ENCODE data around the gene WDCP. TPM values are rescaled to one million over a fixed set of nuclear protein-coding genes. Genes with fewer than 3 reads are reported as not detected.
A peak's percentile ranks its signal among the peaks of the same experiment; 100 is the strongest.
"Not testable (repeated sequence)": the region's sequence is repeated elsewhere in the genome, so short reads cannot be mapped to it uniquely, and the experiment has no call there.

Gene WDCP
- total RNA-seq, 1 donor from 2014 or later = 13.6 TPM

DNA sequence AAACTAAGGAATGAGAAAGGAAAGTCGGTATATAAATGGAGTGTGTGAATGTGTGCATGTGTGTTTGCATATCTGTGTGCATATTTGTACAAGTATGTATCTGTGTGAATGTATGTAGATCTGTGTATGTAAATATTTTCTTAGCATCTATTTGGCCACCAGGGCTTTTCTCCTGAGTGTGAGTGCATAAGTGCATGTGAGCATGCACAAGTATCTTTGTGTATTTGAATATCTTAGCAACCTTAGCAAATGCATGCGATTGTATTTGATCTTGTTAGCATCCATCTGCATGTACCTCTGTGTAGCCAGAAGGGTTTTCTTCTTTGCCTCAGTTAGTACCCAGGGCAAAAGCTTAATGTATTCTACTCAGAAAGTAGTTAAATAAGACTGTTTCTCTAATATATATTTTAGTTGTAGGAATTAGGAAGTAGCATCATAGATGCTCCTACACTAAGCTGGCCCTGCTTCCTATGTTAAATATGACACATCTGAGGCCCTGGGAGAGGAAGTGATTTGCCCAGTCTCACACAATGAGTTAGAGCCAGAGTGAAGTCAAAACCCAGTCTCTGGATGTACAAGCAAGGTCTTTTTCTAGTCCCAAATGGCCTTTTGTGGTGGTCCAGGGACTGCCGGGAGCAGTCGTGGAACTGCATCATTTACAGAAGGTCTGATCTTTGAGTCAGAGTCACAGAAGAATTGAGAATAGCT is 11.5 kb upstream of the WDCP start:
- DNase-seq (ENCODE audit: low spot score) = no peak

DNA sequence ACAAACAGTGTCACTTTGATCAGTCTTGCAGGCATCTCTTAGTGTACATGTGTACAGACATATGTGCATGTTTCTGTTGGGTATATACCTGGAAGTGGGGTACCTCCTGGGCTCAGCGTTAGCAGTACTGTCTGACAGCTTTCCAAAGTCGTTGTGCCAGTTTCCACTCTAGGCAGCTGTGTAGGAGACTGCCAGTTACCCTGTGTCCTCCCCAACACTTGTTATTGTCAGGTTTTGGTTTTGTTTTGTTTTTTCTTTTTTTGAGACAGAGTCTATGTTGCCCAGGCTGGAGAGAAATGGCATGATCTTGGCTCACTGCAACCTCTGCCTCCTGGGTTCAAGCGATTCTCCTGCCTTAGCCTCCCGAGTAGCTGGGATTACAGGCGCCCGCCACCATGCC is 8.6 kb upstream of the WDCP start:
- DNase-seq (ENCODE audit: low spot score) = no peak

DNA sequence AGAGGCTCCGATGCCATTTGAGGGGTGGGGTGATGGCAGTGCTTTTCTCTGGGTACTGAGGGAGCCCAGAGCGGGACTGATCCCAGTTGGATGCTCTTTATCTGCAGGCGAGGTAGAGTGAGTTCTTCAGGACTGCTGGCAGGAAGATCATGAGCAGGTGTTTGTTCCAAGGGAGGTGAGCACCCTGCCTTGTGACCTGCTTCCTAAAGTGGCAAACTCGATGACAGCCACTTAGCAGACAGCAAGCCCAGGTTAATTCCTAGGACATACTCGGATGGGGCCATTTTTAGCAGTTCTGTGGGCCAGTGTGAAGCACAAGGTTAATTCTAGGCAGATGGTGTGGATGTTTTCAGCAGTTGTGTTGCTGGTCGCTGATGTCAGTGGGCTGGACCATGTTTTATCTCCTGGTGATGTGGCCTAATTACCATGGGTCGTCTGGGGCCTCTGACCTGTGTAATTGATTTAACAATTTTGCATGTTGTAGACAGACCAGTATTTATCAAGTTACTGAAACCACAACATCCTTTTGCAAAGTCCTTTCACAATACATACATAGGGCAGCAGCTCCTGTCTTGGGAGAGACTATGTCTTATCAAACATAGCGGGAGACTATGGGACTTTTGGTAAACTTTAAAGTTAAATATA is 7.3 kb upstream of the WDCP start:
- no peak for DNase-seq (ENCODE audit: low spot score)

DNA sequence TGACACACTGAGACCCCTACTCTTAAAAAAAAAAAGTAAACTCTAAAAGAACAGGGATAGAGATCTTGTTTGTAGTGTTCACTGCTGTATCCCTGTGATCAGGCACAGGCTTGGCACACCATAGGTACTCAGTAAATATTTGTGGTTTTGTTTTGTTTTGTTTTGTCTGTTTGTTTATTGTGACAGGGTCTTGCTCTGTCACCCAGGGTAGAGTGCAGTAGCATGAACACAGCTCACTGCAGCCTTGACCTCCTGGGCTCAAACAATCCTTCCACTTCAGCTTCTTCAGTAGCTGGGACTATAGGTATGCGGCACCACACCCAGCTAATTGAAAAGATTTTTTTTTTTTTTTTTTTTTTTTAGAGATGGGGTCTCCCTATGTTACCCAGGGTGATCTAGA is 5.8 kb upstream of the WDCP start:
- DNase-seq (ENCODE audit: low spot score) = no peak

DNA sequence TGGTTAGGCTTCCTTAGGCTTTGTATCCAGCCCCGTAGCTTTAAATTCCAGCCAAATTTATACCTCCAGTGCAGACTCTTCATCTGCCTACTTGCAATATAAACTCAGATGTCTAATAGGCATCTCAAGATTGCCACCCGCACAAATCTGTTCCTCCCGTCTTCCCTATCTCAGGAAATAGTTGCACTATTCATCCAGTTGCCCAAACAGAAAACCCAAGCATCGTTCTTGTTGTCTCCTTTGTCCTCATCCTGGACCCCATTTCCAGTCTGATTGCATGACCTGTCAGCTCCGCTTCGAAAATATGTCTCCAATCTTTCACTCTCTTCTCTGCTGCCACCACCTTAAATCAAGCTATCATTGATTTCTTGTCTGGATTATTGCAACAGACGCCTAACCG is 4.6 kb upstream of the WDCP start:
- no peak for DNase-seq (ENCODE audit: low spot score)

DNA sequence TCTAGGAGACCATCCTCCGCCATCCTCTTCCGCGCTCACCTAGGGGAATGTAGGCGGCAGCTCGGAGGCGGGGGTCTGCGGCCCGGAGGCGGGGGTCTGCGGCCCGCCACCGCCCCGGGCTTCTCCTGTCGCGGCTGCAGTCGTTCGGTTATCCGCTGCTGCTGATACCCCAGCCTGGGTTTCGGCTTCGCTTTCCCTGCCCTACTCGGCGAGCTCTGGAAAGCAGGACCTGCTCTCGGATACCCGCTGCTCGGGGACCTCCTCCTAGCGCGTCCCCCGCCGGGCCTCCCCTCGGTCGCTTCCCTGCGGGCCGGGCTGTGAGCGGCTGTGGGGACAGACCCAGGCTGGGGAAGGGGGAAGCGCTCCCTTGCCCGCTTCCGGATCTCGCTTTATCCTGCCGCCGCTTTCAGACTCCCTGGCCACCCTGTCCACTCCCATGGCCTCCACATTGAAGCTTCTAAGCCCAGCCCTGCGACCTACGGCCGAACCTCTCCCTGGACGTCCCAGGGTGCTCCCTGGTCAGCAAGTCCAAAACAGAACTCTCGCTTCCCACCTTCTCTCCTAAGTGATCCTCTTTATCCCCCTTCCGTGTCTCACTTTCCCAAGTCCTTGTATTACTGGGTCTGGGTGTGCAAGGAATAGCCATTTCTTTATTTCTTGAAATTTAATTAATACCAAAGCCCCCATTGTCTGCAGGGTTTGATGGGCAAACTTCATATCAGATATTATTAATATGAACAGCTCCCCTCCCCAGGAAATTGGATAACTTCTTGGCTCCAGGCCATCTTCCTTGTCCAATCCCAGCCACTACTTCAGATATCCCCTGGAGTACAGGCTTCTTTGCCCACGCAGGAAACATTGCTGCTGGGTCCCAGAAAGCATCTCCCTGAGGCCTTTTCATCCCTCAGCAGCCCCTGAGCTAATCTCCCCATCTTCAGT is 3.1 kb upstream of the WDCP start:
- no peak for DNase-seq (ENCODE audit: low spot score)

DNA sequence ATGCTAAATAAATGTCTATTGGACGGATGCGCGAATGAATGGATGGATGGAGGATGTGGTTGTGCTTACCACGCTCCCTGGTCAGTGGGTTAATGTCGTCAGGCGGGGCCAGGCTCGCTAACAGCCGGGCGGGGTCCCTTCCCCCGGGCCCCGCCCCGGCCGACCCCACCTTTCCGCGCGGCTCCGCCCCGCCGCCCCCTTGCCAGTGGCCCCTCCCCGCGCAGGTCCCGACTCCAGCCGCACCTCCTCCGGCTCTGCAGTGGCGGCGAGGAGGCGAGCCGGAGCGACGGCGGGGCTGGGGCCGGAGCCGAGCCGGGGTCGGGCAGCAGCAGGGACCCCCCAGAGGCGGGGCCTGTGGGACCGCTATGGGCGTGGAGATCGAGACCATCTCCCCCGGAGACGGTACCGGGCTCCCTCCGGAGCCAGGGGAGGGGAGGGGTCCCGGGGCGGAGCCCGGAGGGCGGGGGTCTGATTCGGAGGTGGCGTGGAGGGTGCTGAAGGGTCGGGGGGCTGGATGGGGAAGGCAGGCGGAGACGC is 2.4 kb upstream of the WDCP start, which contains the start of gene FKBP1B:
Gene FKBP1B (plus strand): TSS at position 257 of the 537 bp plus-strand sequence. CDS start 109 bp downstream, at position 366.
- peak; percentile 58 for DNase-seq (ENCODE audit: low spot score)

DNA sequence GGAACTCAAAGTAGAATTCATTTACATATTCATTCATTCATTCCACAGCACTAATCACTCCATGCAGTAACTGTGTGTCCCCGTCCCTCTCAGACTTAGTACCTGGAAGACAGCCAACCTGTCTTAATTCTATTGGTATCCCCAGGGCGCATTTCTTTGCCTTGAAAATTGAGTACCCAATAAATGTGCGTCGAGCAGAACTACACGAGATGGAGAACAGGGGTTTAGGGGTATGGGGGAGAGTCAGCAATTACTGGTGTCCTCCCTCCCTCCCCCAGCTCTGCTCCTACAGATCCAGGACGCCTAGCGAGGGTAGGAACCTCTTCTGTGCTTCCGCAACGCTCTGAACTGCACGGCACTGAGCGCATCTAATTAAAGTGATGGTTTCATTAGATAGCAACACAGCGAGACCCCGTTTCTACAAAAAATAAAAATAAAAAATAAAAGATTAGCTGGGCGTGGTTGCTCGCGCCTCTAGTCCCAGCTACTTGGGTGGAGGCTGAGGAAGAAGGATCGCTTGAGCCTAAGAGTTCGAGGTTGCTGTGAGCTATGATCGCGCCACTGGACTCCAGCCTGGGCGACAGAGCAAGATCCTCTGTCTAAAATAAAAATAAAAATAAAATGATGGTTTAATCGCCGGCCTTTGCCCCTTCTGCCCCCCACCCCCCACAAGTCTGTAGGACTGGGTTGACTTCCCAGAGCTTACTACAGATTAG is 1.7 kb upstream of the WDCP start:
- DNase-seq (ENCODE audit: low spot score) = no peak

DNA sequence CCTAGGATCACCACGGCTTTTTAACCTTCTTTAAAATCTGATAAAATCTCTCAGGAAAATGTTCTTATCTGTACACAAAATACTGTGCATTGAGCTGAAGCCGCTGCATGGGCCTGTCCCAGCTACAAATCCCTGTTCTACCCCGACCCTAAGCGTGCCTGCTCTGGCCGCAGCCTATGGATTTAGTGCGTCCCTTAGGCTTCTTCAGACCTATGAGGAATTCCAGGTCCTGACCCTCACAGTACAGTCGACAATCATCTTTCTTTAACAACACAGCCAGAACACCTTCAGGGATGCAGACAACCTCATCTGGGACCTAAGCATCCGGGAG is 477 bp upstream of the WDCP start:
- no peak for DNase-seq (ENCODE audit: low spot score)

DNA sequence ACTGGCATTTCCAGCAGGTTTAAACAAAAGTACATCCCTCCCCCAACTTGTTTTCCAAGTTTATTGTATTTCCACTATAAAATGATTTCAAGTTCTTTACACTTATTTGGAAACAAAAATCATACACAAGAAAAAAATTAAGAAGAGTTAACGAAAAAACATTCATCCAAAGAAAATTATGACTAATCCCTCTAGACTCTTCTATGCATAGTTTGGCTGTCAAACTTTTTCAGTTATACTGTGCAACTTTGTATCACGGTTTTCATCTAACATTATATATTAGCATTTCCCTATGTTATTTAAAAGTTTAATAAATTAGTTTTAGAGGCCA is 627 bp downstream of the WDCP start:
- DNase-seq (ENCODE audit: low spot score) = no peak

DNA sequence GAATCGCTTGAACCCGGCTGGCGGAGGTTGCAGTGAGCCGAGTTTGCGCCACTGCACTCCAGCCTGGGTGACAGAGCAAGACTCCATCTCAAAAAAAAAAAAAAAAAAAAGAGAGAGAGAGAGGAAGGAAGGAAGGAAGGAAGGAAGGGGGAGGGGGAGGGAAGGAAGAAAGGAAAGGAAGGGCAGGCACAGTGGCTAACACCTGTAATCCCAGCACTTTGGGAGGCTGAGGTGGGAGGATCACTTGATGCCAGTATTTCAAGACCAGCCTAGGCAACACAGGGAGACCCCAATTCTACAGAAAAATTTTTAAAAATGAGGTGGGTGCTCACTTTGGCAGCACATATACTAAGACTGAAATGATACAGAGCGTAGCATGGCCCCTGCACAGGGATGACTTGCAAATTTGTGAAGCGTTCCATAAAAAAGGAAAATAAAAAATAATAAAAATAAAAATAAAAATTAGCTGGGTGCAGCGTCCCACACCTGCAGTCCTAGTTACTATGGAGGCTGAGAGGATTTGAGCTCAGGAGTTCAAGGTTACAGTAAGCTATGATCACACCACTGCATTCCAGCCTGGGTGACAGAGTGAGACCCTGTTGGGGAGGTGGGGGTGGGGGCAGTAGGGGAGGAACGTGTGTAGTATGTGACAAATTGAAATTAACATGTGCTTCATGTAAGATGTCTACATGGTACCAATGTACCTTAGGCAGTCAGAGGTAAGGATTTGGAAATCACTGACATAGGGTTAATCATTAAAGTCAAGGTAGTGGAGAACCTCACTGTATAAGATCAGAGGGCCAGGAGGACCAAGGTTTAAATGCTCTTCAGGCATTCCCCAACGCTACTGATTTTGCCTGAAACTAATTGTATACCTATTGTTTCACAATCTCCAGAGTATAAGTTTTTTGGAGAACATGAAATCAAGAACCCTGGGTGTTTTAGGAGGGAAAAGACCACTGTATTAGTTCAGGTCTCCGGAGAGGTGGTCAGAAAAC is 1.4 kb downstream of the WDCP start:
- no peak for DNase-seq (ENCODE audit: low spot score)

DNA sequence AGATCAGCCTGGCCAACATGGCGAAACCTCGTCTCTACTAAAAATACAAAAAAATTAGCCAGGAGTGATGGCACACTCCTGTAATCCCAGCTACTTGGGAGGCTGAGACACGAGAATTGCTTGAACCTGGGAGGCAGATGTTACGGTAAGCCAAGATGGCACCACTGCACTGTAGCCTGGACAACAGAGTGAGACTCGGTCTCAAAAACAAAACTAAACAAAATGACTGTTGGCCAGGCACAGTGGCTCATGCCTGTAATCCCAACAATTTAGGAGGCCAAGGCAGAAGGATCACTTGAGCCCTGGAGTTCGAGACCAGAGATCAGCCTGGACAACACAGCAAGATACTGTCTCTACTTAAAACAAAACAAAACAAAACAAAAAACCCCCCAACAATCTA is 4.1 kb downstream of the WDCP start:
- not testable (repeated sequence) for DNase-seq (ENCODE audit: low spot score)

DNA sequence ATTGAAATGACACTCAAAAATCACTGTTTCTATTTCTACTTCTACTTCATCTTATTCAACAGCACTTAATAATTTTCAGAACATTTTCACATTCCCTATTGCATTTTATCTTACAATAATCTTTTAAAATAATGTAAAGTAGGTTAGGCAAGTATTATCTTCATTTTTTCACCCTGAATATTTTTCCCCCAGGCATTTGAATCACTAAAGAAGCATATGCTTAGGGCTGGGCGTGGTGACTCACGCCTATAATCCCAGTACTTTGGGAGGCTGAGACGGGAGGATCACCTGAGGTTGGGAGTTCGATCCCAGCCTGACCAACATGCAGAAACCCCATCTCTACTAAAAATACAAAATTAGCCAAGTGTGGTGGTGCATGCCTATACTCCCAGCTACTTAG is 6.7 kb downstream of the WDCP start:
- no peak for DNase-seq (ENCODE audit: low spot score)

DNA sequence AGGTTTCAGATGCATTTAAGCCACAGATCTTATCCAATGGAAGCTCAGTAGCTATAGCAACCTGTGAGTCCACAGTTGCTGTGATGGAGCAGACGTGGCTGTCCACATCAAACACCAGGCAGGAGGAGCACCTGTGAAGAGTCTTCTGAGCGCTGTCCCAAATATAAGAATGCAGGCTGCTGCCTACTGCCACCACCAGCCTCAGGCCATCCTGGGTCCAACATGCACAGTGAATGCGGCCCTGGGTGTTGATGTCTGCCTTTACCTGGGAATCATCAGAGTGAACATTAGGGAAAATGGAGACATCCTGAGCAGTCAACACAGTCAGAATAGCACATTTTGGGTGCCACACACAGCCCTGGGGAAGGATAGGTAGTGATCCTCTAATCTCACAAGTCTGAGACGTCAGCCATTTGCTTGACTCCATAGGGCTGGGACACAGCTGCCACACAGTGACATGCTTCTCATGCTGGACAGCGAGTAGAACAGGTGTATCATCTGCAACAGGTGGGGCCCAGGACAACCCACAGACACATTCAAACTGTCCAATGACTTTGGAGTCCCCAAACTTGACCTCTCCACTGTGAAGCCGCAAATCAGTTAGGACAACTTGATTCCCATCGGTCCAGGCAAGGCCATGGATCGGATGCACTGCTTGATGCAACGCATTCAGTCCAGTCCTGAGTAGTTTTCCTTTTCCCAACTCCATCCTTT is 8.2 kb downstream of the WDCP start:
- DNase-seq (ENCODE audit: low spot score) = no peak

DNA sequence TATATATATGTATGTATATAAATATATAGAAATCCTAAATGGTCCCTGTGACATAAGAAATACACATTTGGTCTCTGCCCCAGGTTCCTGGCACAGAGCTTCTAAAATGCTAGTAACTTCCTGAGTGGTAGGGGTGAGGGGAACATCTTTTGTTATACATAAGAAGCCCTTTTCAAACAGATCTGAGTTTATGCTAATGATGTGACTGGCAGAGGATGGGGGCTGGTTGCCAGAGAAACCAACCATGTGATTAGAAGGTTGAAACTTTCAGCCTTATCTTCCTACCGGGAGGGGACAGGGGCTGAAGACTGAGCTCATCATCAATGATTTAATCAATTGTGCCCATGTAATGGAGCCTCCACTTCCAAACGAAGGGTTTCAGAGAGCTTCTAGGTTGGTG is 21.0 kb downstream of the WDCP start:
- no peak for DNase-seq (ENCODE audit: low spot score)

DNA sequence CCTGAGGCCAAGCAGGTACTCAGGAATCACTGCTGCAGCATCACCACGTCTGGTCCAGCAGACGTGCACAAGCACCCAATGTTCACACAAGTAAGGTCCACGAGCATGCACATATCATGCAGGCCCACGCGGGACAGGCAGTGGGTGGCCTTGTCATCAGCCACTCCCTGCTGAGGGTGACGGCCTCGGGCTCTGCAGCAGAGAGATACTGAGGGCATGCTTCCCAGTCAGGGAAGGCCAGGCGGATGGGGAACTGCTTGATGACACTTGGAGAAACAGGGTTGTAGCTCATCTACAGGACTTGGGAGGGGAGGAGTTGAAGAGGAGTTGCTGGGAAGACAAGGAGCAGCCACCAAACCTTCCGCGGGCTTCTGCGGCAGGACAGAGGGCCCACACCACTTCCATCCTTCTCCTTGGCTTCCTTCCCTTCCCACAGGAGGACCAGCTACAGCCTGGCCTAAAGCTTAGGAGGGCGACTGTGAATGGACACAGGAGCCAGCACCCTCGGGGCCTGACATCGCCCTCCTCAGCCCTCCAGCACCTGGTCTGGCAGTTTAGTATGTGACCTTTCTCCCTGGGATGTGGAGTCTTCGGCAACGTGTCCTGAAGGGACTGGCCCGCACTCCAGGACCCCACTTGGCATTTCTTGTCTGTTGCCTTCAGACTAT is 22.1 kb downstream of the WDCP start:
- no peak for DNase-seq (ENCODE audit: low spot score)

DNA sequence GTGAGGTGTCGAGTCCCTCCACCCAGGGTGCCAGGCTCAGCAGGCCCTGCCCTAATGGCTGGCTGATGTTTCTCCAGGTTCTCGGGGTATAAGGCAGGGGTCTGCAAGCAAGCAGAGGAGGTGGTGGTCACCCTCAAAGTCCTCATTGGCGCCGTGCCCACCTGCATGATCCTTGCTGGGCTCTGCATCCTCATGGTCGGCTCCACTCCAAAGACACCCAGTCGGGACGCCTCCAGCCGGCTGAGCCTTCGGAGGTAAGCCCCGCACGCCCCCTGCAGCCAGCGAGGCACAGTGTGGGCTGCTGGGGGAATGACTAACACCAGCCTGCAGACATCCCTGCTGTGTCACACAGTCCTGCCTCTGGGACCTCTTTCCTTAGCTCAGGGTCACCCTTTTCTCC is 23.2 kb downstream of the WDCP start:
- DNase-seq (ENCODE audit: low spot score) = no peak

DNA sequence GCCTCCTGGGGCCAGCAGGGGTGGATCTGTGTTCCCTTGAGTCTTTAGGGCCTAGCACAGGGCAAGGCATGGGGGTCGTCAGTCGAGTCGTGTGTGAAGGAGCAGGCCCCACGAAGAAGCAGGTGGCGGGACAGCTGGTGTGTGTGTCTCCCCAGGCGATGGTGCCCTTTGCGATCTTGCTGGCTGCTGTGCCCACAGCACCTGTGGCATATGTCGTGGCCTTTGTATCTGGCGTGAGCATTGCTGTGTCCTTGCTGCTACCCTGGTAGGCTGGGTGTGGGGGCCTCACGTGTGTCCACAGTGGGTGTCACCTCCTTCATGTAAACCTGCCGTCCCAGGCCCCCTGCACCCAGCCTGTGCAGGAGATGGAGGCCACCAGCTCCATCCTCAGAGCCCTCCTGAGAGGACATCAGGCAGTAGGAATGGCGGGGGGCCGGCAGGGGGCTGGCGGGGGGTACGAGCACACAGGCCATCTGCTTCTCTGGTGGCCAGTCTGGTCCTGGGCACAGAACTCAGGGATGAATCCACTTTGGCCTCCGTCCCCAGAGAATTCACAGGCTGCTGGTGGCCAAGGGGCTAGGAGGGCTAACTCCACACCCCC is 24.1 kb downstream of the WDCP start:
- no peak for DNase-seq (ENCODE audit: low spot score)
